Skeletal muscle tissue (tissue), 4 donors: ENCODE measurements around the gene KCTD6. TPM values are rescaled to one million over a fixed set of nuclear protein-coding genes. Genes with fewer than 3 reads are reported as not detected.

Source experiments
- H3K27ac ChIP-seq: one replicate; pipeline ENCODE4 v1.7.0; 2013; ENCODE audit warnings: mild to moderate bottlenecking, low read depth, low read length, inconsistent platforms
- H3K27me3 ChIP-seq, 3 donors: one replicate each; pipeline ENCODE4 v1.7.0; 2013; ENCODE audit warnings: low read length in 3 of 3; ENCODE audit not compliant: control insufficient read depth in 3 of 3, insufficient read depth in 3 of 3
- H3K36me3 ChIP-seq, 3 donors: one replicate each; pipeline ENCODE4 v1.7.0; 2013; ENCODE audit warnings: low read length in 3 of 3; ENCODE audit not compliant: control insufficient read depth in 3 of 3, insufficient read depth in 3 of 3
- H3K4me1 ChIP-seq, 3 donors: one replicate each; pipeline ENCODE4 v1.7.0; 2013; ENCODE audit warnings: low read length in 3 of 3, mild to moderate bottlenecking in 3 of 3; ENCODE audit not compliant: control insufficient read depth in 3 of 3, insufficient read depth in 3 of 3
- H3K4me3 ChIP-seq, 3 donors: one replicate each; pipeline ENCODE4 v1.7.0; 2013; ENCODE audit warnings: low read length in 3 of 3
- H3K9ac ChIP-seq, 3 donors: one replicate each; pipeline ENCODE4 v1.7.0; 2013; ENCODE audit warnings: low read length in 3 of 3, mild to moderate bottlenecking in 3 of 3, moderate library complexity in 2 of 3, low read depth in 1 of 3
- H3K9me3 ChIP-seq, 3 donors: one replicate each; pipeline ENCODE4 v1.7.0; 2013; ENCODE audit warnings: low read length in 3 of 3; ENCODE audit not compliant: control insufficient read depth in 3 of 3
- total RNA-seq: library from RNA; depleted of rRNA; stranded (reverse); fragments of >200 nt; gene quantifications from one replicate; pipeline ENCODE4 v1.2.3, GENCODE V29; 2014
- donor health status: Osteomylitis.

Gene KCTD6
- total RNA-seq, 1 donor from 2014 or later, result 9.9 TPM

GRCh38 chr3:58544541-58544940 is 52.6 kb downstream of the KCTD6 start:
- Histone ChIP-seq H3K27me3 (no peaks in the 10 kb centered on the region), H3K9ac (no peak overlapping the region), H3K4me1 (no peaks in the 10 kb centered on the region), H3K9me3 (no peaks in the 10 kb centered on the region), H3K36me3 (no peaks in the 10 kb centered on the region), H3K27ac (no peak overlapping the region), H3K4me3 (no peak overlapping the region)

- Histone ChIP-seq H3K9me3 (peaks cover 0 to 6% (median 1%) of the 10 kb centered on the region in 3 donors), H3K4me1 (no peaks in the 10 kb centered on the region), H3K27me3 (no peaks in the 10 kb centered on the region), H3K9ac (no peak overlapping the region), H3K27ac (no peak overlapping the region), H3K36me3 (no peaks in the 10 kb centered on the region), H3K4me3 (no peak overlapping the region)
These were observed 59.8 kb downstream of the KCTD6 start for GRCh38 chr3:58551636-58552180.

Other genes starting within 250 kb of the KCTD6 start
- 20.4 TPM for gene RPP14, start 185.9 kb upstream of the KCTD6 start, total RNA-seq
- gene HTD2, start 185.6 kb upstream of the KCTD6 start, total RNA-seq, result 5.7 TPM
- 16.2 TPM for gene PXK, start 159.2 kb upstream of the KCTD6 start, total RNA-seq
- gene PDHB, start 58.3 kb upstream of the KCTD6 start, total RNA-seq, result 75.7 TPM
- 14.6 TPM for gene ACOX2, start 45.1 kb downstream of the KCTD6 start, total RNA-seq
- gene FAM107A, start 85.3 kb downstream of the KCTD6 start, total RNA-seq, result under 0.01 TPM
- gene FAM3D, start 174.7 kb downstream of the KCTD6 start, total RNA-seq, result not detected